ENCODE data around the gene MSX1. TPM values are rescaled to one million over a fixed set of nuclear protein-coding genes. Genes with fewer than 3 reads are reported as not detected.

Gene MSX1
- total and polyA plus RNA-seq, 2 of the 13 experiments (the other 11 are each of a cell fraction or from before 2014, with no cell fraction given): 12.1 to 14.9 TPM

GRCh38 chr4:4838936-4839810, 20.3 kb upstream of the MSX1 start (continued):
- TF ChIP-seq ARID4A (CRISPR knock-in tag; IDR thresholded peaks at IDR 0.05; ENCODE audit: borderline replicate concordance): peak; percentile 35; the same call in 1 of the 2 replicates
- peak; percentile 37; the same call in 1 of the 2 replicates for TF ChIP-seq ZNF281 (CRISPR knock-in tag; IDR thresholded peaks at IDR 0.05; ENCODE audit: borderline replicate concordance)
- no peak for TF ChIP-seq ZNF713 (CRISPR knock-in tag; IDR thresholded peaks at IDR 0.05)
- TF ChIP-seq LRRFIP1 (CRISPR knock-in tag; conservative IDR thresholded peaks at IDR 0.05): no peak
- TF ChIP-seq MED8 (CRISPR knock-in tag; IDR thresholded peaks at IDR 0.05; ENCODE audit: insufficient replicate concordance): no peak
- TF ChIP-seq ZNF879 (CRISPR knock-in tag; IDR thresholded peaks at IDR 0.05): no peak
- no peak for TF ChIP-seq EZH2 (conservative IDR thresholded peaks at IDR 0.05; ENCODE audit: low read depth, low read length)
- no peak for TF ChIP-seq ZSCAN5A (CRISPR knock-in tag; IDR thresholded peaks at IDR 0.05; ENCODE audit: borderline replicate concordance)
- TF ChIP-seq HMG20B (CRISPR knock-in tag; conservative IDR thresholded peaks at IDR 0.05): no peak
- 0 out of 2 replicates have a peak, but pooled peaks have one; percentile 32 for TF ChIP-seq ZNF574 (CRISPR knock-in tag; IDR thresholded peaks at IDR 0.05)
- TF ChIP-seq TBX2 (CRISPR knock-in tag; IDR thresholded peaks at IDR 0.05; ENCODE audit: borderline replicate concordance): peak; percentile 39; the same call in 1 of the 2 replicates
- 0 out of 2 replicates have a peak, but pooled peaks have one; percentile 14 for TF ChIP-seq FOXK1 (CRISPR knock-in tag; IDR thresholded peaks at IDR 0.05; ENCODE audit: borderline replicate concordance, low read depth)
